Panc1 (cell line): Measurements from ENCODE around the gene CES5A.

ENCODE experiments used
- POLR2AphosphoS5 ChIP-seq: IDR thresholded peaks from 2 replicates; pipeline ENCODE4 v1.6.1; 2012; ENCODE audit warnings: mild to moderate bottlenecking, low read depth, low read length, moderate library complexity
- REST ChIP-seq, 2 experiments: IDR thresholded peaks; 2 replicates each; pipeline ENCODE4 v1.6.1; 2011 to 2012; ENCODE audit warnings: low read depth in 2 of 2, control low read depth in 1 of 2, low read length in 1 of 2, mild to moderate bottlenecking in 1 of 2, moderate library complexity in 1 of 2; ENCODE audit not compliant: insufficient read depth in 1 of 2
- TF ChIP-seq, protein P1 (sequence below): fragments of 450-650 bp; IDR thresholded peaks from 2 replicates; pipeline ENCODE4 v1.5.1; 2017; ENCODE audit warnings: mild to moderate bottlenecking

DNA sequence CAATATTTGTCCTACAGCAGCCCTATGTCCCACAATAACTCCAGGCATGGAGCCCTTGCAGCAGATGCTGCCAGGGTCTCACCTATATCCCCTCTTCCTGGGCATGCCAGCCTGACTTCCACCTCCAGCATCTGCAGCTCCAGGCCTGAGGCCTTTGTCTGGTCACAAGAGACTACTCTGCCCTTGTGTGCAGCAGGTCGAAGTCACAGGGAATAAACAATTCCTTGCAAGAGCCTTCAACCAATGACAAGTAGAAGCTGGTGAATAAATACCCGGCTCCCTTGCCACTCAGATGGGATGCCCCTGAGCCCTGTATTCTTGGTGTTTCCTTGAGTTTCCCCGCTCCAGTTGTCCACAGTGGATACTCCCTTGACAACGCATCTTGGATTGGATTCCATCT lies 65.3 kb downstream of the CES5A start:
- TF ChIP-seq, protein P1, sequence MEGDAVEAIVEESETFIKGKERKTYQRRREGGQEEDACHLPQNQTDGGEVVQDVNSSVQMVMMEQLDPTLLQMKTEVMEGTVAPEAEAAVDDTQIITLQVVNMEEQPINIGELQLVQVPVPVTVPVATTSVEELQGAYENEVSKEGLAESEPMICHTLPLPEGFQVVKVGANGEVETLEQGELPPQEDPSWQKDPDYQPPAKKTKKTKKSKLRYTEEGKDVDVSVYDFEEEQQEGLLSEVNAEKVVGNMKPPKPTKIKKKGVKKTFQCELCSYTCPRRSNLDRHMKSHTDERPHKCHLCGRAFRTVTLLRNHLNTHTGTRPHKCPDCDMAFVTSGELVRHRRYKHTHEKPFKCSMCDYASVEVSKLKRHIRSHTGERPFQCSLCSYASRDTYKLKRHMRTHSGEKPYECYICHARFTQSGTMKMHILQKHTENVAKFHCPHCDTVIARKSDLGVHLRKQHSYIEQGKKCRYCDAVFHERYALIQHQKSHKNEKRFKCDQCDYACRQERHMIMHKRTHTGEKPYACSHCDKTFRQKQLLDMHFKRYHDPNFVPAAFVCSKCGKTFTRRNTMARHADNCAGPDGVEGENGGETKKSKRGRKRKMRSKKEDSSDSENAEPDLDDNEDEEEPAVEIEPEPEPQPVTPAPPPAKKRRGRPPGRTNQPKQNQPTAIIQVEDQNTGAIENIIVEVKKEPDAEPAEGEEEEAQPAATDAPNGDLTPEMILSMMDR: no peak
- TF ChIP-seq REST (IDR thresholded peaks at IDR 0.05; ENCODE audit: insufficient read depth in 1 of 2, low read depth in 2 of 2, low read length in 1 of 2) (no peak), POLR2AphosphoS5 (no peak)
